ENCODE data around the gene FREY1. TPM values are rescaled to one million over a fixed set of nuclear protein-coding genes. Genes with fewer than 3 reads are reported as not detected.

The FREY1 gene
- total and polyA plus RNA-seq, 2 of the 13 experiments (the other 11 are each of a cell fraction or from before 2014, with no cell fraction given) = 0.44 to 0.73 TPM

DNA sequence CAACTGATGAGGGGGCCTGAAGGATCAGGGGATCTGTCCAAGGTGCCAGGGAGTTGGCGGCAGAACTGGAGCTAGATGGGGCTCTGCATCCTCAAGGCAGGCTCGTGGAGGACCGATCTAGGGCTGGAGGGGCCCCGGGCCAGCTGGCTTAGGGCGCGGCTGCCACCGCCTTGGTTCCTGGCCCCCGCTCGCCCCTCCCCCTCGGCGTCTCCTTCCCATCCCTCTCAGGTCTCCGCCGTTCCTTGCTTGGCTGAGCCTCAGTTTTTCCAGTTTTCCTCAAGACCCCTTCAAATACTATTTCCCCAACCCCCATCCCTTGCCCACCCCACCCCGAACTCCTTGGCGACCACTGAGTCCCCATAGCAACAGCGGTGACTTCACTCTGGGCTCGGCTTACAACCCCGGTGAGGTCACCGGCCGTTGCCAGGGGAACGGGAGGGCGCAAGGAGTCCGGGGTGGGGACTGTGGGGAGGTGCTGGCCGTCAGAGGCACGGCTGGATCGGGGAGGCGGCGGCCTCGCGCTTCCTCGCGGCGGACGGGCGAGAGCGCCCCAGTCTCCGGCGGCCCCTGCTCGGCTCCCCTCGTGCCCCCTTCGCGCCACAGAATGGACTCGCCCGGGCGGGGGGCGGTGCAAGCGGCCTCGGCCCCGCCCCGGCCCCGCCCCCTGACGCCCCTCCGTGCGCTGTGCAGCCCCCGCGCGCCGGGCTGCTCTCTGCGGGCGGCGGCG lies 7.5 kb downstream of the FREY1 start (continued):
- TF ChIP-seq, protein P1, sequence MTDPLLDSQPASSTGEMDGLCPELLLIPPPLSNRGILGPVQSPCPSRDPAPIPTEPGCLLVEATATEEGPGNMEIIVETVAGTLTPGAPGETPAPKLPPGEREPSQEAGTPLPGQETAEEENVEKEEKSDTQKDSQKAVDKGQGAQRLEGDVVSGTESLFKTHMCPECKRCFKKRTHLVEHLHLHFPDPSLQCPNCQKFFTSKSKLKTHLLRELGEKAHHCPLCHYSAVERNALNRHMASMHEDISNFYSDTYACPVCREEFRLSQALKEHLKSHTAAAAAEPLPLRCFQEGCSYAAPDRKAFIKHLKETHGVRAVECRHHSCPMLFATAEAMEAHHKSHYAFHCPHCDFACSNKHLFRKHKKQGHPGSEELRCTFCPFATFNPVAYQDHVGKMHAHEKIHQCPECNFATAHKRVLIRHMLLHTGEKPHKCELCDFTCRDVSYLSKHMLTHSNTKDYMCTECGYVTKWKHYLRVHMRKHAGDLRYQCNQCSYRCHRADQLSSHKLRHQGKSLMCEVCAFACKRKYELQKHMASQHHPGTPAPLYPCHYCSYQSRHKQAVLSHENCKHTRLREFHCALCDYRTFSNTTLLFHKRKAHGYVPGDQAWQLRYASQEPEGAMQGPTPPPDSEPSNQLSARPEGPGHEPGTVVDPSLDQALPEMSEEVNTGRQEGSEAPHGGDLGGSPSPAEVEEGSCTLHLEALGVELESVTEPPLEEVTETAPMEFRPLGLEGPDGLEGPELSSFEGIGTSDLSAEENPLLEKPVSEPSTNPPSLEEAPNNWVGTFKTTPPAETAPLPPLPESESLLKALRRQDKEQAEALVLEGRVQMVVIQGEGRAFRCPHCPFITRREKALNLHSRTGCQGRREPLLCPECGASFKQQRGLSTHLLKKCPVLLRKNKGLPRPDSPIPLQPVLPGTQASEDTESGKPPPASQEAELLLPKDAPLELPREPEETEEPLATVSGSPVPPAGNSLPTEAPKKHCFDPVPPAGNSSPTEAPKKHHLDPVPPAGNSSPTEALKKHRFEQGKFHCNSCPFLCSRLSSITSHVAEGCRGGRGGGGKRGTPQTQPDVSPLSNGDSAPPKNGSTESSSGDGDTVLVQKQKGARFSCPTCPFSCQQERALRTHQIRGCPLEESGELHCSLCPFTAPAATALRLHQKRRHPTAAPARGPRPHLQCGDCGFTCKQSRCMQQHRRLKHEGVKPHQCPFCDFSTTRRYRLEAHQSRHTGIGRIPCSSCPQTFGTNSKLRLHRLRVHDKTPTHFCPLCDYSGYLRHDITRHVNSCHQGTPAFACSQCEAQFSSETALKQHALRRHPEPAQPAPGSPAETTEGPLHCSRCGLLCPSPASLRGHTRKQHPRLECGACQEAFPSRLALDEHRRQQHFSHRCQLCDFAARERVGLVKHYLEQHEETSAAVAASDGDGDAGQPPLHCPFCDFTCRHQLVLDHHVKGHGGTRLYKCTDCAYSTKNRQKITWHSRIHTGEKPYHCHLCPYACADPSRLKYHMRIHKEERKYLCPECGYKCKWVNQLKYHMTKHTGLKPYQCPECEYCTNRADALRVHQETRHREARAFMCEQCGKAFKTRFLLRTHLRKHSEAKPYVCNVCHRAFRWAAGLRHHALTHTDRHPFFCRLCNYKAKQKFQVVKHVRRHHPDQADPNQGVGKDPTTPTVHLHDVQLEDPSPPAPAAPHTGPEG (CRISPR knock-in tag; IDR thresholded peaks at IDR 0.05) = peak; percentile 48; the same call in 1 of the 2 replicates
- TF ChIP-seq HNRNPH1 (optimal IDR thresholded peaks at IDR 0.05; ENCODE audit: low read depth, low read length) (no peak), YY1 (IDR thresholded peaks at IDR 0.05; ENCODE audit: insufficient read depth, insufficient replicate concordance, low read depth, low read length) (peak; percentile 1), FOSL2 (CRISPR knock-in tag; IDR thresholded peaks at IDR 0.05) (peak; percentile 38; the same call in 1 of the 2 replicates), POLR2A (IDR thresholded peaks at IDR 0.05; ENCODE audit: insufficient read depth in 1 of 2, low read depth in 2 of 2, low read length in 2 of 2) (no peak), ZNF354B (CRISPR knock-in tag; IDR thresholded peaks at IDR 0.05) (no peak), MXI1 (IDR thresholded peaks at IDR 0.05; ENCODE audit: borderline replicate concordance, low read depth, low read length) (peak; percentile 79; the same call in 2 of the 3 replicates), MYC (CRISPR knock-in tag; IDR thresholded peaks at IDR 0.05; ENCODE audit: borderline replicate concordance) (0 out of 2 replicates have a peak, but pooled peaks have one; percentile 11), GABPB1 (CRISPR knock-in tag; IDR thresholded peaks at IDR 0.05) (peak; percentile 51; the same call in 1 of the 2 replicates), JUND (CRISPR knock-in tag; IDR thresholded peaks at IDR 0.05) (0 out of 2 replicates have a peak, but pooled peaks have one; percentile 14), ZNF234 (CRISPR knock-in tag; conservative IDR thresholded peaks at IDR 0.05) (0 out of 2 replicates have a peak, but pooled peaks have one; percentile 56)
- TF ChIP-seq, protein P2, sequence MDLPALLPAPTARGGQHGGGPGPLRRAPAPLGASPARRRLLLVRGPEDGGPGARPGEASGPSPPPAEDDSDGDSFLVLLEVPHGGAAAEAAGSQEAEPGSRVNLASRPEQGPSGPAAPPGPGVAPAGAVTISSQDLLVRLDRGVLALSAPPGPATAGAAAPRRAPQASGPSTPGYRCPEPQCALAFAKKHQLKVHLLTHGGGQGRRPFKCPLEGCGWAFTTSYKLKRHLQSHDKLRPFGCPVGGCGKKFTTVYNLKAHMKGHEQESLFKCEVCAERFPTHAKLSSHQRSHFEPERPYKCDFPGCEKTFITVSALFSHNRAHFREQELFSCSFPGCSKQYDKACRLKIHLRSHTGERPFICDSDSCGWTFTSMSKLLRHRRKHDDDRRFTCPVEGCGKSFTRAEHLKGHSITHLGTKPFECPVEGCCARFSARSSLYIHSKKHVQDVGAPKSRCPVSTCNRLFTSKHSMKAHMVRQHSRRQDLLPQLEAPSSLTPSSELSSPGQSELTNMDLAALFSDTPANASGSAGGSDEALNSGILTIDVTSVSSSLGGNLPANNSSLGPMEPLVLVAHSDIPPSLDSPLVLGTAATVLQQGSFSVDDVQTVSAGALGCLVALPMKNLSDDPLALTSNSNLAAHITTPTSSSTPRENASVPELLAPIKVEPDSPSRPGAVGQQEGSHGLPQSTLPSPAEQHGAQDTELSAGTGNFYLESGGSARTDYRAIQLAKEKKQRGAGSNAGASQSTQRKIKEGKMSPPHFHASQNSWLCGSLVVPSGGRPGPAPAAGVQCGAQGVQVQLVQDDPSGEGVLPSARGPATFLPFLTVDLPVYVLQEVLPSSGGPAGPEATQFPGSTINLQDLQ (CRISPR knock-in tag; IDR thresholded peaks at IDR 0.05) = no peak
- TF ChIP-seq, protein P3, sequence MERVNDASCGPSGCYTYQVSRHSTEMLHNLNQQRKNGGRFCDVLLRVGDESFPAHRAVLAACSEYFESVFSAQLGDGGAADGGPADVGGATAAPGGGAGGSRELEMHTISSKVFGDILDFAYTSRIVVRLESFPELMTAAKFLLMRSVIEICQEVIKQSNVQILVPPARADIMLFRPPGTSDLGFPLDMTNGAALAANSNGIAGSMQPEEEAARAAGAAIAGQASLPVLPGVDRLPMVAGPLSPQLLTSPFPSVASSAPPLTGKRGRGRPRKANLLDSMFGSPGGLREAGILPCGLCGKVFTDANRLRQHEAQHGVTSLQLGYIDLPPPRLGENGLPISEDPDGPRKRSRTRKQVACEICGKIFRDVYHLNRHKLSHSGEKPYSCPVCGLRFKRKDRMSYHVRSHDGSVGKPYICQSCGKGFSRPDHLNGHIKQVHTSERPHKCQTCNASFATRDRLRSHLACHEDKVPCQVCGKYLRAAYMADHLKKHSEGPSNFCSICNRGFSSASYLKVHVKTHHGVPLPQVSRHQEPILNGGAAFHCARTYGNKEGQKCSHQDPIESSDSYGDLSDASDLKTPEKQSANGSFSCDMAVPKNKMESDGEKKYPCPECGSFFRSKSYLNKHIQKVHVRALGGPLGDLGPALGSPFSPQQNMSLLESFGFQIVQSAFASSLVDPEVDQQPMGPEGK (CRISPR knock-in tag; IDR thresholded peaks at IDR 0.05) = peak; percentile 21; the same call in 1 of the 2 replicates
- TF ChIP-seq, protein P4, sequence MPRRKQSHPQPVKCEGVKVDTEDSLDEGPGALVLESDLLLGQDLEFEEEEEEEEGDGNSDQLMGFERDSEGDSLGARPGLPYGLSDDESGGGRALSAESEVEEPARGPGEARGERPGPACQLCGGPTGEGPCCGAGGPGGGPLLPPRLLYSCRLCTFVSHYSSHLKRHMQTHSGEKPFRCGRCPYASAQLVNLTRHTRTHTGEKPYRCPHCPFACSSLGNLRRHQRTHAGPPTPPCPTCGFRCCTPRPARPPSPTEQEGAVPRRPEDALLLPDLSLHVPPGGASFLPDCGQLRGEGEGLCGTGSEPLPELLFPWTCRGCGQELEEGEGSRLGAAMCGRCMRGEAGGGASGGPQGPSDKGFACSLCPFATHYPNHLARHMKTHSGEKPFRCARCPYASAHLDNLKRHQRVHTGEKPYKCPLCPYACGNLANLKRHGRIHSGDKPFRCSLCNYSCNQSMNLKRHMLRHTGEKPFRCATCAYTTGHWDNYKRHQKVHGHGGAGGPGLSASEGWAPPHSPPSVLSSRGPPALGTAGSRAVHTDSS (CRISPR knock-in tag; conservative IDR thresholded peaks at IDR 0.05) = no peak
